WERI-Rb-1 (cell line): Measurements from ENCODE around the gene DPEP1.

Source experiments
- DNase-seq: peaks from one replicate; pipeline ENCODE4 v3.0.0-alpha.2; 2020
- H3K27ac ChIP-seq: fragments of 250-450 bp; sonication (Bioruptor Pico); 2 replicates; pipeline ENCODE4 v1.5.1; 2020; ENCODE audit warnings: mild to moderate bottlenecking, moderate library complexity
- H3K27me3 ChIP-seq: fragments of 250-450 bp; sonication (Bioruptor Pico); 2 replicates; pipeline ENCODE4 v1.5.1; 2021; ENCODE audit warnings: mild to moderate bottlenecking, low read depth, moderate library complexity; ENCODE audit not compliant: insufficient read depth, severe bottlenecking
- H3K36me3 ChIP-seq: fragments of 250-450 bp; sonication (Bioruptor Pico); 2 replicates; pipeline ENCODE4 v1.5.1; 2020; ENCODE audit warnings: mild to moderate bottlenecking, moderate library complexity
- H3K4me3 ChIP-seq: 2 replicates; pipeline ENCODE4 v1.5.1; 2011; ENCODE audit warnings: low read depth, mild to moderate bottlenecking, control low read depth, low read length
- H3K9me3 ChIP-seq: fragments of 250-450 bp; sonication (Bioruptor Pico); 2 replicates; pipeline ENCODE4 v1.5.1; 2021; ENCODE audit warnings: mild to moderate bottlenecking, moderate library complexity; ENCODE audit not compliant: severe bottlenecking
- CTCF ChIP-seq: IDR thresholded peaks from 2 replicates; pipeline ENCODE4 v1.5.1; 2011; ENCODE audit warnings: low read depth, mild to moderate bottlenecking, control low read depth, inconsistent platforms, low read length

Gene DPEP1

GRCh38 chr16:89579351-89579750, 34.1 kb upstream of the DPEP1 start:
- Histone ChIP-seq H3K27ac (no peak overlapping the region), H3K4me3 (no peak overlapping the region), H3K27me3 (no peaks in the 10 kb centered on the region), H3K36me3 (no peaks in the 10 kb centered on the region), H3K9me3 (no peaks in the 10 kb centered on the region)
- DNase-seq, result no peak
- TF ChIP-seq CTCF, result no peak

GRCh38 chr16:89581045-89581695, 32.3 kb upstream of the DPEP1 start:
- no peaks in the 10 kb centered on the region for H3K36me3 ChIP-seq

GRCh38 chr16:89581861-89582563, 31.4 kb upstream of the DPEP1 start:
- Histone ChIP-seq H3K27ac (no peak overlapping the region), H3K36me3 (no peaks in the 10 kb centered on the region)

More at GRCh38 chr16:89581045-89581695, 32.3 kb upstream of the DPEP1 start:
- Histone ChIP-seq H3K4me3 (no peak overlapping the region), H3K27ac (no peak overlapping the region), H3K9me3 (no peaks in the 10 kb centered on the region), H3K27me3 (no peaks in the 10 kb centered on the region)
- no peak for DNase-seq
- no peak for TF ChIP-seq CTCF

GRCh38 chr16:89582614-89583196, 30.7 kb upstream of the DPEP1 start:
- Histone ChIP-seq H3K36me3 (no peaks in the 10 kb centered on the region), H3K9me3 (no peaks in the 10 kb centered on the region), H3K27me3 (no peaks in the 10 kb centered on the region), H3K27ac (no peak overlapping the region), H3K4me3 (no peak overlapping the region)
- TF ChIP-seq CTCF, result no peak
- no peak for DNase-seq

More at GRCh38 chr16:89581861-89582563, 31.4 kb upstream of the DPEP1 start:
- H3K9me3 ChIP-seq, result no peaks in the 10 kb centered on the region
- TF ChIP-seq CTCF, result no peak
- H3K4me3 ChIP-seq, result no peak overlapping the region
- H3K27me3 ChIP-seq, result no peaks in the 10 kb centered on the region
- no peak for DNase-seq

GRCh38 chr16:89583197-89583894, 30.1 kb upstream of the DPEP1 start:
- H3K4me3 ChIP-seq, result no peak overlapping the region
- no peaks in the 10 kb centered on the region for H3K36me3 ChIP-seq
- H3K9me3 ChIP-seq, result no peaks in the 10 kb centered on the region
- TF ChIP-seq CTCF, result no peak
- no peak overlapping the region for H3K27ac ChIP-seq
- DNase-seq, result no peak
- no peaks in the 10 kb centered on the region for H3K27me3 ChIP-seq
